GM12878 (cell line): ENCODE results near the gene LGI4. TPM values are rescaled to one million over a fixed set of nuclear protein-coding genes. Genes with fewer than 3 reads are reported as not detected.

ENCODE experiments used
- ATAC-seq: fragments of 200-7000 bp; cut with Tn5 transposase; 3 replicates; pipeline ENCODE4 v1.9.1; 2020; ENCODE audit warnings: mild to moderate bottlenecking, moderate library complexity
- BruUV-seq: library from RNA; stranded (reverse); fragments of 400-500 nt; replicated peaks from 2 replicates; lab custom pipeline; 2021; lab: Mats Ljungman, UMichigan
- CTCF ChIA-PET: fragments of 300-600 bp; sonication (Branson Sonifier 250); formaldehyde crosslinking; extraction: SDS; loops from one replicate; lab custom pipeline; 2021; ENCODE audit warnings: inconsistent platforms; lab: Yijun Ruan, JAX
- POLR2A ChIA-PET: fragments of 350-600 bp; formaldehyde crosslinking; extraction: SDS; loops from one replicate; lab custom pipeline; 2021; ENCODE audit warnings: inconsistent platforms; lab: Charles Lee
- RAD21 ChIA-PET: fragments of 300-600 bp; sonication (Branson Sonifier 250); formaldehyde crosslinking; loops from one replicate; lab custom pipeline; 2023; ENCODE audit warnings: antibody characterized with exemption; ENCODE audit not compliant: unreplicated experiment; lab: Charles Lee
- SMC1A ChIA-PET: fragments of 300-600 bp; sonication (Branson Sonifier 250); formaldehyde crosslinking; loops from one replicate; lab custom pipeline; 2023; ENCODE audit not compliant: unreplicated experiment, uncharacterized antibody; lab: Charles Lee
- DNase-seq: peaks from one replicate; pipeline ENCODE4 v3.0.0-alpha.2; 2011; ENCODE audit warnings: low read depth, low spot score
- FAIRE-seq: peaks from 3 replicates; lab custom pipeline; 2011; peaks lifted over from hg19 to GRCh38; lab: Jason Lieb, UNC
- H2AFZ ChIP-seq: 2 replicates; pipeline ENCODE4 v1.6.0; 2011; ENCODE audit warnings: low read depth, low read length, control low read depth; ENCODE audit not compliant: control insufficient read depth
- H3K27ac ChIP-seq: 2 replicates; pipeline ENCODE4 v1.5.1; 2011; ENCODE audit warnings: control low read depth; ENCODE audit not compliant: control insufficient read depth, insufficient read depth
- H3K27me3 ChIP-seq, 2 experiments: replicated peaks in 1 of 2; 2 replicates each; pipeline versions ENCODE4 v1.6.0 to v1.6.1; 2011; ENCODE audit warnings: low read length in 1 of 2; ENCODE audit not compliant: control insufficient read depth in 2 of 2, insufficient read depth in 2 of 2
- H3K36me3 ChIP-seq, 2 experiments: 2 replicates each; pipeline ENCODE4 v1.5.1; 2011; ENCODE audit warnings: low read length in 1 of 2; ENCODE audit not compliant: control insufficient read depth in 2 of 2, insufficient read depth in 2 of 2
- H3K4me1 ChIP-seq: 2 replicates; pipeline ENCODE4 v1.6.1; 2011; ENCODE audit warnings: mild to moderate bottlenecking, low read length, moderate library complexity, mixed read lengths; ENCODE audit not compliant: control insufficient read depth, insufficient read depth
- H3K4me2 ChIP-seq: 2 replicates; pipeline ENCODE4 v1.6.0; 2011; ENCODE audit warnings: control low read depth; ENCODE audit not compliant: control insufficient read depth, insufficient read depth
- H3K4me3 ChIP-seq: fragments of 200-600 bp; sonication (generic); 2 replicates; pipeline ENCODE4 v1.5.1; 2016
- H3K79me2 ChIP-seq: 2 replicates; pipeline ENCODE4 v1.6.0; 2011; ENCODE audit warnings: low read length; ENCODE audit not compliant: control insufficient read depth, insufficient read depth
- H3K9ac ChIP-seq: 2 replicates; pipeline ENCODE4 v1.8.0; 2011; ENCODE audit warnings: low read length, control low read depth, mixed read lengths; ENCODE audit not compliant: control insufficient read depth, insufficient read depth
- H3K9me3 ChIP-seq: replicated peaks from 3 replicates; pipeline ENCODE4 v1.5.1; 2011; ENCODE audit warnings: mild to moderate bottlenecking, low read length; ENCODE audit not compliant: control insufficient read depth, insufficient read depth
- H4K20me1 ChIP-seq: 2 replicates; pipeline ENCODE4 v1.6.0; 2011; ENCODE audit not compliant: control insufficient read depth, insufficient read depth
- E2F8 ChIP-seq: fragments of 450-650 bp; IDR thresholded peaks from 2 replicates; pipeline ENCODE4 v1.6.1; 2018; ENCODE audit warnings: mild to moderate bottlenecking, low read depth, moderate library complexity; ENCODE audit not compliant: partially characterized antibody
- HDGF ChIP-seq: fragments of 450-650 bp; IDR thresholded peaks from 2 replicates; pipeline ENCODE4 v1.6.1; 2016; ENCODE audit warnings: antibody characterized with exemption
- RELB ChIP-seq: fragments of 450-650 bp; IDR thresholded peaks from 2 replicates; pipeline ENCODE4 v1.6.1; 2017; ENCODE audit warnings: low read depth, mild to moderate bottlenecking, moderate library complexity
- SUPT20H ChIP-seq: IDR thresholded peaks from 2 replicates; pipeline ENCODE4 v1.6.1; 2011; ENCODE audit warnings: low read depth, mild to moderate bottlenecking, low read length, moderate library complexity, borderline replicate concordance; ENCODE audit not compliant: control insufficient read depth
- WRNIP1 ChIP-seq: IDR thresholded peaks from 2 replicates; pipeline ENCODE4 v1.6.1; 2011; ENCODE audit warnings: low read depth, low read length, improper control_type of control experiment, borderline replicate concordance
- ZNF622 ChIP-seq: fragments of 450-650 bp; IDR thresholded peaks from 2 replicates; pipeline ENCODE4 v1.6.1; 2017; ENCODE audit warnings: mild to moderate bottlenecking, inconsistent platforms
- WGBS: methylation state at CpG from one replicate; pipeline ENCODE4 v1.1.6; 2016; ENCODE audit warnings: low lambda C conversion rate; ENCODE audit not compliant: insufficient replicate concordance, insufficient coverage; ENCODE audit errors: missing lambda C conversion rate; 5-methylcytosine and 5-hydroxymethylcytosine counted together
- in situ Hi-C: fragments of 300-500 bp; cut with MboI; formaldehyde crosslinking; loops from 9 replicates; pipeline ENCODE4 v1.14.3; 2018; ENCODE audit warnings: mixed read lengths
- intact Hi-C: fragments of 100-400 bp; cut with micrococcal nuclease; formaldehyde crosslinking; loops from one replicate; pipeline ENCODE4 v1.14.2; 2022; ENCODE audit not compliant: unreplicated experiment
- polyA plus RNA-seq, 11 experiments: library from polyadenylated mRNA; depleted of rRNA in 4 of 11; unstranded in 6 of 11; stranded (reverse) in 5 of 11; fragments of >200 nt; fragmentation: Nextera tagmentation in 4 of 11; fragmentation: Illumina TruSeq in 1 of 11; extraction: Ambion mirVana in 4 of 11; extraction: Trizol in 1 of 11; gene quantifications; 1 replicate in 1 of 11; 2 replicates in 10 of 11; pipeline versions ENCODE4 v1.2.1 to v1.2.3, GENCODE V29; 2011 to 2016; ENCODE audit warnings: inconsistent platforms in 2 of 11, missing spikeins in 2 of 11, low read depth in 1 of 11
- total RNA-seq, 4 experiments: library from RNA; depleted of rRNA in 3 of 4; stranded (reverse); fragments of >200 nt in 3 of 4; fragmentation: Illumina TruSeq in 1 of 4; extraction: Trizol in 1 of 4; gene quantifications; 2 replicates each; pipeline versions ENCODE4 v1.2.1 to v1.2.3, GENCODE V29; 2013 to 2021

Gene LGI4
- total and polyA plus RNA-seq, 10 of the 15 experiments (the other 5 are each of a cell fraction or from before 2014, with no cell fraction given): 0.11 TPM; not detected in 9

GRCh38 chr19:35081201-35081600 is 53.7 kb downstream of the LGI4 start:
- H3K9me3 ChIP-seq: no peaks in the 10 kb centered on the region
- in situ Hi-C loops: no loop called here
- H3K27me3 ChIP-seq: no peaks in the 10 kb centered on the region
- BruUV-seq: no TSS peak
- RAD21 ChIA-PET: interaction anchor here (2.6 kb wide), 1 partner anchor 15 kb away, joined by 6 read pairs; no protein-coding TSS in a partner anchor
- WGBS: 74% methylated on average over 6 of the region's 6 CpGs
- intact Hi-C loops: no loop called here
- no peak overlapping the region for H3K4me3 ChIP-seq
- SMC1A ChIA-PET: interaction anchor here (0.6 kb wide), 1 partner anchor 11 kb away, joined by 3 read pairs; no protein-coding TSS in a partner anchor
- ATAC-seq: no peak
- CTCF ChIA-PET: interaction anchor here (1.1 to 2.2 kb wide), 3 partner anchors 14 to 54 kb away, joined by 3 to 12 read pairs (median 3); no protein-coding TSS in a partner anchor
- H3K4me1 ChIP-seq: peaks cover 14% of the 10 kb centered on the region
- DNase-seq: no peak
- H3K36me3 ChIP-seq: no peaks in the 10 kb centered on the region
- H3K79me2 ChIP-seq: no peaks in the 10 kb centered on the region
- TF ChIP-seq WRNIP1 (no peak), RELB (no peak), E2F8 (no peak), HDGF (no peak), ZNF622 (no peak), SUPT20H (no peak)
- H3K4me2 ChIP-seq: no peak overlapping the region
- H3K9ac ChIP-seq: no peak overlapping the region
- H4K20me1 ChIP-seq: no peaks in the 10 kb centered on the region
- POLR2A ChIA-PET: no interaction called here
- no peak overlapping the region for H2AFZ ChIP-seq
- H3K27ac ChIP-seq: no peak overlapping the region
- FAIRE-seq: no peak
